ENCODE data around the gene TMEM250. TPM values are rescaled to one million over a fixed set of nuclear protein-coding genes. Genes with fewer than 3 reads are reported as not detected.

The TMEM250 gene
- total and polyA plus RNA-seq, 9 of the 15 experiments (the other 6 are each of a cell fraction or from before 2014, with no cell fraction given) = 0.32 to 44.6 (median 12.2) TPM

- TF ChIP-seq CBX3 (IDR thresholded peaks at IDR 0.05; ENCODE audit: borderline replicate concordance in 1 of 2, low read length in 2 of 2) (no peak), RFX7 (CRISPR knock-in tag; IDR thresholded peaks at IDR 0.05) (no peak), HOXB6 (CRISPR knock-in tag; IDR thresholded peaks at IDR 0.05; ENCODE audit: borderline replicate concordance) (no peak), FUS (optimal IDR thresholded peaks at IDR 0.05; ENCODE audit: low read depth, low read length) (no peak), RAD21 (CRISPR knock-in tag; conservative IDR thresholded peaks at IDR 0.05 in 1 of 2, IDR thresholded peaks at IDR 0.05 in 1 of 2) (peak in 1 of 2 experiments; percentile 60; a peak in 2 of 4 replicates), SIX5 (IDR thresholded peaks at IDR 0.05; ENCODE audit: borderline replicate concordance in 1 of 2, insufficient read depth in 1 of 2, low read depth in 1 of 2, low read length in 2 of 2) (no peak), TARDBP (IDR thresholded peaks at IDR 0.05) (no peak), ZNF695 (CRISPR knock-in tag; IDR thresholded peaks at IDR 0.05) (no peak), YY1 (IDR thresholded peaks at IDR 0.05; ENCODE audit: borderline replicate concordance in 1 of 3, control insufficient read depth in 1 of 3, extremely low read depth in 1 of 3, insufficient read depth in 3 of 3, insufficient read length in 1 of 3, insufficient replicate concordance in 2 of 3, low read depth in 1 of 3, low read length in 2 of 3) (no peak), FOXK2 (conservative IDR thresholded peaks at IDR 0.05 in 1 of 2, IDR thresholded peaks at IDR 0.05 in 1 of 2; ENCODE audit: low read depth in 2 of 2) (no peak), EP300 (IDR thresholded peaks at IDR 0.05; ENCODE audit: low read length) (no peak), ZNF511 (CRISPR knock-in tag; IDR thresholded peaks at IDR 0.05) (no peak), TFAP4 (CRISPR knock-in tag; IDR thresholded peaks at IDR 0.05; ENCODE audit: borderline replicate concordance) (peak; percentile 30; the same call in 1 of the 2 replicates), ZHX1 (conservative IDR thresholded peaks at IDR 0.05; ENCODE audit: low read length) (no peak), STAG1 (CRISPR knock-in tag; IDR thresholded peaks at IDR 0.05; ENCODE audit: borderline replicate concordance) (peak; percentile 50; the same call in 1 of the 2 replicates), DACH1 (IDR thresholded peaks at IDR 0.05; ENCODE audit: partially characterized antibody) (no peak), IFI16 (CRISPR knock-in tag; IDR thresholded peaks at IDR 0.05) (no peak)
Measured at GRCh38 chr9:136138566-136138965, 19.9 kb upstream of the TMEM250 start (continued).
